ENCODE measurements around the gene NAPA. TPM values are rescaled to one million over a fixed set of nuclear protein-coding genes. Genes with fewer than 3 reads are reported as not detected.

NAPA gene
- total and polyA plus RNA-seq, 10 of the 15 experiments (the other 5 are each of a cell fraction or from before 2014, with no cell fraction given): 8.2 to 193 (median 102) TPM

DNA sequence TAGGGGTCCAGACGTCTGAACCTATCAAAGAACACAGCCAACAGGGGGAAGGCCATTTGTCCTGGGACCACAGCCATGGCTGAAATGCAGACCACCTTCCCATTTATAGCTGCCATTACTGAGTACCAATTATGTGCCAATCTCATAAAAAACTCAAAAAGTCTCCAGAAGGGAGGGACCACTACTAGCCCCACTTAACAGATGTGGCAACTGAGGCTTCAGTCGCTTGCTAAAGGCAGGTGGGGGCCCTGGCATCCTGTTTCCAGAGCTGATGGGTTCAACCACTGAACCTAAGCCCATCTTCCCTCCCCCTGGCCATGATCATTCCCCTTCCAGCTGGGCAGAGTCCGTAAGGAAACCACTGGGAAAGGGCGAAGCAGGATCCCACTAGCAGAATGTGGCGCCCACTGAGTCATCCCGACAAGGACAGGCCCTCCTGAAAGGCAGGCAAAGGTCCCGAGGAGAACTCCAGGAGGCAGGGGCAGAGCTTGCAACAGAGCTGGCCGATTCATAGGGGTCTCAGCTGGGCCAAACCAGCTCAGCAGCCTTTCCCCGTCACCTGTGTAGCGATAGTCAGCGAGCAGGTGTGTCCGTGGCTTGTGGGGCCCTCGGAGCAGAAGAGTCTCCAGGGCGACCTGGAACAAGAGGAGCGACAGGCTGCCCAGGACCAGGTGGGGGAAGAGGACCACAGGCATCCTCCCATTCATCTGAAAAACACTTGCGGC, 14.3 kb upstream of the NAPA start:
- intact Hi-C loops (cut with micrococcal nuclease; ENCODE audit: unreplicated experiment): no loop called here
- 60% methylated on average over 16 of the region's 16 CpGs for WGBS (ENCODE audit: insufficient coverage, insufficient replicate concordance, low lambda C conversion rate, missing lambda C conversion rate)

GRCh38 chr19:47526798-47527197, 11.9 kb upstream of the NAPA start:
- no peak overlapping the region for H3K27ac ChIP-seq (ENCODE audit: control insufficient read depth, insufficient read depth)
- H2AFZ ChIP-seq (ENCODE audit: control insufficient read depth, low read depth, low read length): no peak overlapping the region
- ChIA-PET CTCF (no interaction called here), RAD21 (ENCODE audit: unreplicated experiment) (no interaction called here), POLR2A (no interaction called here), SMC1A (ENCODE audit: uncharacterized antibody, unreplicated experiment) (no interaction called here)
- BruUV-seq (replicated peaks): no TSS peak
- WGBS (ENCODE audit: insufficient coverage, insufficient replicate concordance, low lambda C conversion rate, missing lambda C conversion rate): 34% methylated on average over 3 of the region's 3 CpGs
- no peak for ATAC-seq
- no peak overlapping the region for H3K9ac ChIP-seq (ENCODE audit: control insufficient read depth, insufficient read depth, low read length)
- H3K36me3 ChIP-seq (ENCODE audit: control insufficient read depth in 2 of 2, insufficient read depth in 2 of 2, low read length in 1 of 2): no peaks in the 10 kb centered on the region
- H3K79me2 ChIP-seq (ENCODE audit: control insufficient read depth, insufficient read depth, low read length): no peaks in the 10 kb centered on the region
- H3K9me3 ChIP-seq (replicated peaks; ENCODE audit: control insufficient read depth, insufficient read depth, low read length): no peaks in the 10 kb centered on the region
- H3K4me3 ChIP-seq: no peak overlapping the region
- no peak for DNase-seq (ENCODE audit: low read depth, low spot score)
- no peak for FAIRE-seq
- no peaks in the 10 kb centered on the region for H3K4me1 ChIP-seq (ENCODE audit: control insufficient read depth, insufficient read depth, low read length)
- intact Hi-C loops (cut with micrococcal nuclease; ENCODE audit: unreplicated experiment) (no loop called here), in situ Hi-C loops (cut with MboI) (no loop called here)
- H3K27me3 ChIP-seq (replicated peaks in 1 of 2; ENCODE audit: control insufficient read depth in 2 of 2, insufficient read depth in 2 of 2, low read length in 1 of 2): no peaks in the 10 kb centered on the region
- no peaks in the 10 kb centered on the region; the same call in 1 of the 2 replicates for H4K20me1 ChIP-seq (ENCODE audit: control insufficient read depth, insufficient read depth)
- TF ChIP-seq ZNF207 (IDR thresholded peaks at IDR 0.05; ENCODE audit: borderline replicate concordance): no peak
- H3K4me2 ChIP-seq (ENCODE audit: control insufficient read depth, insufficient read depth): no peak overlapping the region

More for the DNA sequence above, 14.3 kb upstream of the NAPA start:
- ChIA-PET CTCF (interaction anchor here (1.1 to 1.3 kb wide), 2 partner anchors 11 to 14 kb away, joined by 3 to 4 read pairs; partner anchors contain the start of gene NAPA), RAD21 (ENCODE audit: unreplicated experiment) (no interaction called here), SMC1A (ENCODE audit: uncharacterized antibody, unreplicated experiment) (interaction anchor here (0.6 to 1.1 kb wide), 4 partner anchors 11 to 645 kb away, joined by 3 to 4 read pairs (median 3); no protein-coding TSS in a partner anchor), POLR2A (no interaction called here)
- Histone ChIP-seq H3K9ac (ENCODE audit: control insufficient read depth, insufficient read depth, low read length) (no peak overlapping the region), H2AFZ (ENCODE audit: control insufficient read depth, low read depth, low read length) (no peak overlapping the region), H3K79me2 (ENCODE audit: control insufficient read depth, insufficient read depth, low read length) (no peaks in the 10 kb centered on the region), H3K27ac (ENCODE audit: control insufficient read depth, insufficient read depth) (no peak overlapping the region), H3K36me3 (ENCODE audit: control insufficient read depth in 2 of 2, insufficient read depth in 2 of 2, low read length in 1 of 2) (no peaks in the 10 kb centered on the region), H4K20me1 (ENCODE audit: control insufficient read depth, insufficient read depth) (no peaks in the 10 kb centered on the region; the same call in 1 of the 2 replicates), H3K4me3 (no peak overlapping the region), H3K9me3 (replicated peaks; ENCODE audit: control insufficient read depth, insufficient read depth, low read length) (no peaks in the 10 kb centered on the region), H3K4me2 (ENCODE audit: control insufficient read depth, insufficient read depth) (no peak overlapping the region), H3K27me3 (replicated peaks in 1 of 2; ENCODE audit: control insufficient read depth in 2 of 2, insufficient read depth in 2 of 2, low read length in 1 of 2) (no peaks in the 10 kb centered on the region), H3K4me1 (ENCODE audit: control insufficient read depth, insufficient read depth, low read length) (no peaks in the 10 kb centered on the region)
- no peak for TF ChIP-seq NFIC (IDR thresholded peaks at IDR 0.05; ENCODE audit: low read depth, low read length)
- ATAC-seq (no peak), DNase-seq (ENCODE audit: low read depth, low spot score) (no peak), FAIRE-seq (no peak)
- in situ Hi-C loops (cut with MboI): no loop called here
- BruUV-seq (replicated peaks): no TSS peak

All from GM12878 (cell line).